GM12878 (cell line): ENCODE results near the gene PFDN4. TPM values are rescaled to one million over a fixed set of nuclear protein-coding genes. Genes with fewer than 3 reads are reported as not detected.

ENCODE experiments used
- ATAC-seq: fragments of 200-7000 bp; cut with Tn5 transposase; 3 replicates; pipeline ENCODE4 v1.9.1; 2020; ENCODE audit warnings: mild to moderate bottlenecking, moderate library complexity
- BruUV-seq: library from RNA; stranded (reverse); fragments of 400-500 nt; replicated peaks from 2 replicates; lab custom pipeline; 2021; lab: Mats Ljungman, UMichigan
- CTCF ChIA-PET: fragments of 300-600 bp; sonication (Branson Sonifier 250); formaldehyde crosslinking; extraction: SDS; loops from one replicate; lab custom pipeline; 2021; ENCODE audit warnings: inconsistent platforms; lab: Yijun Ruan, JAX
- POLR2A ChIA-PET: fragments of 350-600 bp; formaldehyde crosslinking; extraction: SDS; loops from one replicate; lab custom pipeline; 2021; ENCODE audit warnings: inconsistent platforms; lab: Charles Lee
- RAD21 ChIA-PET: fragments of 300-600 bp; sonication (Branson Sonifier 250); formaldehyde crosslinking; loops from one replicate; lab custom pipeline; 2023; ENCODE audit warnings: antibody characterized with exemption; ENCODE audit not compliant: unreplicated experiment; lab: Charles Lee
- SMC1A ChIA-PET: fragments of 300-600 bp; sonication (Branson Sonifier 250); formaldehyde crosslinking; loops from one replicate; lab custom pipeline; 2023; ENCODE audit not compliant: unreplicated experiment, uncharacterized antibody; lab: Charles Lee
- DNase-seq: peaks from one replicate; pipeline ENCODE4 v3.0.0-alpha.2; 2011; ENCODE audit warnings: low read depth, low spot score
- FAIRE-seq: peaks from 3 replicates; lab custom pipeline; 2011; peaks lifted over from hg19 to GRCh38; lab: Jason Lieb, UNC
- H2AFZ ChIP-seq: 2 replicates; pipeline ENCODE4 v1.6.0; 2011; ENCODE audit warnings: low read depth, low read length, control low read depth; ENCODE audit not compliant: control insufficient read depth
- H3K27ac ChIP-seq: 2 replicates; pipeline ENCODE4 v1.5.1; 2011; ENCODE audit warnings: control low read depth; ENCODE audit not compliant: control insufficient read depth, insufficient read depth
- H3K27me3 ChIP-seq, 2 experiments: replicated peaks in 1 of 2; 2 replicates each; pipeline versions ENCODE4 v1.6.0 to v1.6.1; 2011; ENCODE audit warnings: low read length in 1 of 2; ENCODE audit not compliant: control insufficient read depth in 2 of 2, insufficient read depth in 2 of 2
- H3K36me3 ChIP-seq, 2 experiments: 2 replicates each; pipeline ENCODE4 v1.5.1; 2011; ENCODE audit warnings: low read length in 1 of 2; ENCODE audit not compliant: control insufficient read depth in 2 of 2, insufficient read depth in 2 of 2
- H3K4me1 ChIP-seq: 2 replicates; pipeline ENCODE4 v1.6.1; 2011; ENCODE audit warnings: mild to moderate bottlenecking, low read length, moderate library complexity, mixed read lengths; ENCODE audit not compliant: control insufficient read depth, insufficient read depth
- H3K4me2 ChIP-seq: 2 replicates; pipeline ENCODE4 v1.6.0; 2011; ENCODE audit warnings: control low read depth; ENCODE audit not compliant: control insufficient read depth, insufficient read depth
- H3K4me3 ChIP-seq: fragments of 200-600 bp; sonication (generic); 2 replicates; pipeline ENCODE4 v1.5.1; 2016
- H3K79me2 ChIP-seq: 2 replicates; pipeline ENCODE4 v1.6.0; 2011; ENCODE audit warnings: low read length; ENCODE audit not compliant: control insufficient read depth, insufficient read depth
- H3K9ac ChIP-seq: 2 replicates; pipeline ENCODE4 v1.8.0; 2011; ENCODE audit warnings: low read length, control low read depth, mixed read lengths; ENCODE audit not compliant: control insufficient read depth, insufficient read depth
- H3K9me3 ChIP-seq: replicated peaks from 3 replicates; pipeline ENCODE4 v1.5.1; 2011; ENCODE audit warnings: mild to moderate bottlenecking, low read length; ENCODE audit not compliant: control insufficient read depth, insufficient read depth
- H4K20me1 ChIP-seq: 2 replicates; pipeline ENCODE4 v1.6.0; 2011; ENCODE audit not compliant: control insufficient read depth, insufficient read depth
- BCL11A ChIP-seq: IDR thresholded peaks from 2 replicates; pipeline ENCODE4 v1.6.1; 2011; ENCODE audit warnings: low read depth, low read length
- CBX5 ChIP-seq: sonication (generic); IDR thresholded peaks from 2 replicates; pipeline ENCODE4 v1.6.1; 2016; ENCODE audit warnings: low read depth, moderate library complexity, mild to moderate bottlenecking, inconsistent platforms
- CHD4 ChIP-seq: fragments of 200-600 bp; sonication (generic); IDR thresholded peaks from 2 replicates; pipeline ENCODE4 v1.6.1; 2016; ENCODE audit warnings: mild to moderate bottlenecking
- ESRRA ChIP-seq: IDR thresholded peaks from 2 replicates; pipeline ENCODE4 v1.6.1; 2012; ENCODE audit warnings: mild to moderate bottlenecking, low read length, improper control_type of control experiment
- FOXM1 ChIP-seq: IDR thresholded peaks from 2 replicates; pipeline ENCODE4 v1.6.1; 2012; ENCODE audit warnings: low read depth, mild to moderate bottlenecking, inconsistent platforms, low read length, moderate library complexity
- NFXL1 ChIP-seq: fragments of 450-650 bp; IDR thresholded peaks from 2 replicates; pipeline ENCODE4 v1.6.1; 2017; ENCODE audit warnings: antibody characterized with exemption, mild to moderate bottlenecking, borderline replicate concordance
- PAX5 ChIP-seq: IDR thresholded peaks from 2 replicates; pipeline ENCODE4 v1.6.1; 2011; ENCODE audit warnings: low read depth, low read length, borderline replicate concordance
- PBX3 ChIP-seq: IDR thresholded peaks from 2 replicates; pipeline ENCODE4 v1.6.1; 2011; ENCODE audit warnings: mild to moderate bottlenecking, low read depth, low read length, moderate library complexity; ENCODE audit not compliant: insufficient replicate concordance
- WGBS: methylation state at CpG from one replicate; pipeline ENCODE4 v1.1.6; 2016; ENCODE audit warnings: low lambda C conversion rate; ENCODE audit not compliant: insufficient replicate concordance, insufficient coverage; ENCODE audit errors: missing lambda C conversion rate; 5-methylcytosine and 5-hydroxymethylcytosine counted together
- in situ Hi-C: fragments of 300-500 bp; cut with MboI; formaldehyde crosslinking; loops from 9 replicates; pipeline ENCODE4 v1.14.3; 2018; ENCODE audit warnings: mixed read lengths
- intact Hi-C: fragments of 100-400 bp; cut with micrococcal nuclease; formaldehyde crosslinking; loops from one replicate; pipeline ENCODE4 v1.14.2; 2022; ENCODE audit not compliant: unreplicated experiment
- polyA plus RNA-seq, 11 experiments: library from polyadenylated mRNA; depleted of rRNA in 4 of 11; unstranded in 6 of 11; stranded (reverse) in 5 of 11; fragments of >200 nt; fragmentation: Nextera tagmentation in 4 of 11; fragmentation: Illumina TruSeq in 1 of 11; extraction: Ambion mirVana in 4 of 11; extraction: Trizol in 1 of 11; gene quantifications; 1 replicate in 1 of 11; 2 replicates in 10 of 11; pipeline versions ENCODE4 v1.2.1 to v1.2.3, GENCODE V29; 2011 to 2016; ENCODE audit warnings: inconsistent platforms in 2 of 11, missing spikeins in 2 of 11, low read depth in 1 of 11
- total RNA-seq, 4 experiments: library from RNA; depleted of rRNA in 3 of 4; stranded (reverse); fragments of >200 nt in 3 of 4; fragmentation: Illumina TruSeq in 1 of 4; extraction: Trizol in 1 of 4; gene quantifications; 2 replicates each; pipeline versions ENCODE4 v1.2.1 to v1.2.3, GENCODE V29; 2013 to 2021

The PFDN4 gene
- total and polyA plus RNA-seq, 10 of the 15 experiments (the other 5 are each of a cell fraction or from before 2014, with no cell fraction given), result 36.9 to 136 (median 82.8) TPM

- no peak overlapping the region for H2AFZ ChIP-seq
- TF ChIP-seq FOXM1, result no peak
- TF ChIP-seq BCL11A, result no peak
- TF ChIP-seq ESRRA, result no peak
- TF ChIP-seq CHD4, result no peak
- no peak for TF ChIP-seq PAX5
- no peak for TF ChIP-seq PBX3
- TF ChIP-seq CBX5, result no peak
- TF ChIP-seq NFXL1, result no peak
- no peaks in the 10 kb centered on the region for H3K27me3 ChIP-seq
- BruUV-seq, result no TSS peak
- ChIA-PET SMC1A (interaction anchor here (0.7 kb wide), 1 partner anchor 95 kb away, joined by 3 read pairs; no protein-coding TSS in a partner anchor), CTCF (no interaction called here), POLR2A (no interaction called here), RAD21 (no interaction called here)
- H3K79me2 ChIP-seq, result no peaks in the 10 kb centered on the region
- WGBS, result 4% methylated on average over 3 of the region's 3 CpGs
- H3K4me2 ChIP-seq, result no peak overlapping the region
- no peak for FAIRE-seq
- no peak for DNase-seq
- no peak overlapping the region for H3K27ac ChIP-seq
- in situ Hi-C loops (no loop called here), intact Hi-C loops (no loop called here)
- no peaks in the 10 kb centered on the region for H3K36me3 ChIP-seq
- H3K9me3 ChIP-seq, result peaks cover 2% of the 10 kb centered on the region; the same call in 1 of the 3 replicates
- H3K4me1 ChIP-seq, result peaks cover 5% of the 10 kb centered on the region; the same call in 1 of the 2 replicates
- H3K9ac ChIP-seq, result no peak overlapping the region
- H3K4me3 ChIP-seq, result no peak overlapping the region
- H4K20me1 ChIP-seq, result no peaks in the 10 kb centered on the region
- ATAC-seq, result no peak
These were observed 23.1 kb downstream of the PFDN4 start for GRCh38 chr20:54231036-54231435.
